HCT116 (cell line): ENCODE results near the gene TENM4. TPM values are rescaled to one million over a fixed set of nuclear protein-coding genes. Genes with fewer than 3 reads are reported as not detected.

Source experiments
- ATAC-seq: fragments of 200-7000 bp; cut with Tn5 transposase; 2 replicates; pipeline ENCODE4 v1.9.1; 2020; ENCODE audit warnings: mild to moderate bottlenecking, moderate library complexity
- BruUV-seq: library from RNA; stranded (reverse); fragments of 400-500 nt; replicated peaks from 2 replicates; lab custom pipeline; 2021; lab: Mats Ljungman, UMichigan
- CTCF ChIA-PET: fragments of 300-600 bp; sonication (Branson Sonifier 250); formaldehyde crosslinking; loops from one replicate; lab custom pipeline; 2021; ENCODE audit warnings: antibody characterized with exemption; lab: Charles Lee
- POLR2A ChIA-PET: fragments of 300-600, 350-600 bp; sonication (Branson Sonifier 250); formaldehyde crosslinking; loops from one replicate; lab custom pipeline; 2021; ENCODE audit warnings: antibody characterized with exemption; lab: Charles Lee
- RAD21 ChIA-PET, 2 experiments: fragments of 300-600 bp; sonication (Branson Sonifier 250); formaldehyde crosslinking; loops; one replicate each; lab custom pipeline; 2023; ENCODE audit warnings: low total read pairs in 2 of 2; ENCODE audit not compliant: uncharacterized antibody in 2 of 2, unreplicated experiment in 2 of 2, low non-redundant PET in 1 of 2; lab: Charles Lee
- DNase-seq: peaks from one replicate; pipeline ENCODE4 v3.0.0-alpha.2; 2010; ENCODE audit warnings: low read depth, low spot score
- H2AFZ ChIP-seq: fragments of 200-600 bp; shearing (Covaris generic), sonication (generic); 2 replicates; pipeline ENCODE4 v1.6.1; 2017; ENCODE audit warnings: low read depth, mixed run types, mixed read lengths, antibody characterized with exemption, low read length; ENCODE audit not compliant: poor library complexity, severe bottlenecking
- H3K27ac ChIP-seq: 2 replicates; pipeline ENCODE4 v1.5.1; 2012; ENCODE audit warnings: low read depth, low read length
- H3K27me3 ChIP-seq: fragments of 200-600 bp; sonication (generic); 2 replicates; pipeline ENCODE4 v1.6.1; 2016; ENCODE audit warnings: mixed run types, low read length, mixed read lengths; ENCODE audit not compliant: insufficient read depth
- H3K36me3 ChIP-seq, 2 experiments: fragments of 200-500 bp in 1 of 2; fragments of 200-600 bp in 1 of 2; sonication (Bioruptor generic) in 1 of 2; sonication (generic) in 1 of 2; 2 replicates each; pipeline versions ENCODE4 v1.5.1 to v1.6.1; 2014 to 2016; ENCODE audit warnings: low read length in 2 of 2, inconsistent platforms in 1 of 2, mixed read lengths in 1 of 2, mixed run types in 1 of 2; ENCODE audit not compliant: insufficient read depth in 2 of 2, control insufficient read depth in 1 of 2
- H3K4me1 ChIP-seq, 2 experiments: fragments of 200-600 bp in 1 of 2; sonication (generic) in 1 of 2; 2 replicates each; pipeline versions ENCODE4 v1.5.1 to v1.6.1; 2012 to 2017; ENCODE audit warnings: low read length in 2 of 2, inconsistent platforms in 1 of 2, mild to moderate bottlenecking in 1 of 2, mixed read lengths in 1 of 2, mixed run types in 1 of 2, moderate library complexity in 1 of 2; ENCODE audit not compliant: insufficient read depth in 2 of 2, control insufficient read depth in 1 of 2
- H3K4me2 ChIP-seq: fragments of 200-600 bp; sonication (generic); 2 replicates; pipeline ENCODE4 v1.6.1; 2017; ENCODE audit warnings: mixed run types, low read length, mixed read lengths
- H3K4me3 ChIP-seq, 2 experiments: fragments of 200-600 bp in 1 of 2; sonication (generic) in 1 of 2; replicated peaks in 1 of 2; 2 replicates each; pipeline ENCODE4 v1.5.1; 2011 to 2016; ENCODE audit warnings: low read length in 2 of 2, control low read depth in 1 of 2, low read depth in 1 of 2, mild to moderate bottlenecking in 1 of 2, mixed read lengths in 1 of 2, mixed run types in 1 of 2
- H3K79me2 ChIP-seq: fragments of 200-600 bp; sonication (generic); 2 replicates; pipeline ENCODE4 v1.6.1; 2017; ENCODE audit warnings: mild to moderate bottlenecking, mixed run types, low read length, moderate library complexity, mixed read lengths; ENCODE audit not compliant: insufficient read depth
- H3K9ac ChIP-seq: fragments of 200-600 bp; sonication (generic); 2 replicates; pipeline ENCODE4 v1.6.1; 2016; ENCODE audit warnings: low read length, mixed read lengths
- H3K9me2 ChIP-seq: fragments of 200-600 bp; sonication (generic), shearing (Covaris generic); 2 replicates; pipeline ENCODE4 v1.6.1; 2017; ENCODE audit warnings: mixed run types, mild to moderate bottlenecking, moderate library complexity; ENCODE audit not compliant: insufficient read depth
- H3K9me3 ChIP-seq, 2 experiments: fragments of 200-500 bp in 1 of 2; fragments of 200-600 bp in 1 of 2; sonication (Bioruptor generic) in 1 of 2; sonication (generic) in 1 of 2; 2 replicates each; pipeline ENCODE4 v1.6.1; 2014 to 2017; ENCODE audit warnings: low read length in 2 of 2, mixed read lengths in 2 of 2, inconsistent platforms in 1 of 2, low read depth in 1 of 2, mild to moderate bottlenecking in 1 of 2, mixed run types in 1 of 2, moderate library complexity in 1 of 2; ENCODE audit not compliant: control insufficient read depth in 1 of 2, insufficient read depth in 1 of 2
- H4K20me1 ChIP-seq: fragments of 200-600 bp; sonication (generic), shearing (Covaris generic); 2 replicates; pipeline ENCODE4 v1.6.1; 2017; ENCODE audit warnings: mixed run types, mild to moderate bottlenecking, moderate library complexity; ENCODE audit not compliant: insufficient read depth
- ATF3 ChIP-seq: IDR thresholded peaks from 2 replicates; pipeline ENCODE4 v1.6.1; 2012
- CBX3 ChIP-seq: IDR thresholded peaks from 2 replicates; pipeline ENCODE4 v1.6.1; 2012; ENCODE audit warnings: low read depth
- CEBPB ChIP-seq: IDR thresholded peaks from 2 replicates; pipeline ENCODE4 v1.6.1; 2012; ENCODE audit warnings: low read depth
- CTCF ChIP-seq, 3 experiments: fragments of 200-600 bp in 1 of 3; sonication (generic) in 1 of 3; IDR thresholded peaks in 2 of 3; conservative IDR thresholded peaks in 1 of 3; 2 replicates each; pipeline ENCODE4 v1.5.1; 2012 to 2017; ENCODE audit warnings: low read depth in 2 of 3, low read length in 2 of 3, antibody characterized with exemption in 1 of 3, borderline replicate concordance in 1 of 3, control low read depth in 1 of 3, mild to moderate bottlenecking in 1 of 3, mixed read lengths in 1 of 3, mixed run types in 1 of 3, moderate library complexity in 1 of 3; ENCODE audit not compliant: insufficient read depth in 1 of 3
- ELF1 ChIP-seq: IDR thresholded peaks from 2 replicates; pipeline ENCODE4 v1.6.1; 2012; ENCODE audit warnings: low read depth, borderline replicate concordance
- EZH2 ChIP-seq: fragments of 200-600 bp; sonication (generic); IDR thresholded peaks from 2 replicates; pipeline ENCODE4 v1.6.1; 2017; ENCODE audit warnings: antibody characterized with exemption, mixed run types
- EZH2phosphoT487 ChIP-seq: fragments of 200-600 bp; IDR thresholded peaks from 2 replicates; pipeline ENCODE4 v1.6.1; 2018; ENCODE audit warnings: antibody characterized with exemption, borderline replicate concordance
- FOSL1 ChIP-seq: IDR thresholded peaks from 2 replicates; pipeline ENCODE4 v1.6.1; 2012; ENCODE audit warnings: low read depth
- JUND ChIP-seq: IDR thresholded peaks from 2 replicates; pipeline ENCODE4 v1.6.1; 2012
- POLR2A ChIP-seq: IDR thresholded peaks from 2 replicates; pipeline ENCODE4 v1.7.0; 2011; ENCODE audit warnings: borderline replicate concordance; ENCODE audit not compliant: insufficient read depth, insufficient read length; ENCODE audit errors: extremely low read depth
- POLR2AphosphoS5 ChIP-seq: IDR thresholded peaks from 2 replicates; pipeline ENCODE4 v1.6.1; 2011; ENCODE audit warnings: mild to moderate bottlenecking, low read depth, low read length, moderate library complexity
- RAD21 ChIP-seq: IDR thresholded peaks from 2 replicates; pipeline ENCODE4 v1.6.1; 2012; ENCODE audit warnings: low read depth, mild to moderate bottlenecking
- SIN3A ChIP-seq: IDR thresholded peaks from 2 replicates; pipeline ENCODE4 v1.6.1; 2012; ENCODE audit warnings: low read depth
- SP1 ChIP-seq: IDR thresholded peaks from 2 replicates; pipeline ENCODE4 v1.6.1; 2012; ENCODE audit warnings: low read depth
- YY1 ChIP-seq: IDR thresholded peaks from 2 replicates; pipeline ENCODE4 v1.6.1; 2011; ENCODE audit warnings: low read length, low read depth, moderate library complexity, mild to moderate bottlenecking; ENCODE audit not compliant: insufficient replicate concordance; ENCODE audit errors: extremely low read depth
- intact Hi-C: fragments of 100-400 bp; cut with micrococcal nuclease; formaldehyde crosslinking; loops from 2 replicates; pipeline ENCODE4 v1.10.0; 2022
- total RNA-seq: library from RNA; stranded (reverse); gene quantifications from one replicate; pipeline ENCODE4 v1.2.1, GENCODE V29; 2021; ENCODE audit not compliant: unreplicated experiment
- TF ChIP-seq, protein P1 (sequence below): IDR thresholded peaks from 2 replicates; pipeline ENCODE4 v1.6.1; 2011; ENCODE audit warnings: mild to moderate bottlenecking, low read length, moderate library complexity; ENCODE audit not compliant: insufficient replicate concordance; ENCODE audit errors: extremely low read depth
- TF ChIP-seq, protein P2 (sequence below): IDR thresholded peaks from 2 replicates; pipeline ENCODE4 v1.6.1; 2012

TENM4 gene
- total RNA-seq, 1 experiment from 2014 or later = 0.05 TPM

DNA sequence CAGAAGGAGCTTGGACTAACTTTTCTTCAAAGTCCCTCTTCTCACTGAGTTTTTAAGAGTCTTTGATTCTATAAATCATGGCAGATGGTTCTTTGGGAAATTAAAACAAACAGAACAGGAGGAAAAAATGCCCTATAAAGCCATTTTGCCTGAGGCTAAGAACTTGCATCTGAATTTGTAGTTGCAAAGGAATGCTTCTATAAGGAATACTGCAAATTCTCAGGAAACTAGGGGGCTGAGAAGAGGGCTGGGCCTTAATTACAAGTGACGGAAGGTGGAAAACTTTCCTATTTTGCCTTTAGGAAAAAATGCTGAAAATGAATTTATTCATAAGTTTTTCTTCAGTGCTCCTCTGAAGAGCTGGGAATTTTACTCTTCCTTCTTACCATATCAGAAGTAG is 776.2 kb downstream of the TENM4 start (continued):
- TF ChIP-seq, protein P1, sequence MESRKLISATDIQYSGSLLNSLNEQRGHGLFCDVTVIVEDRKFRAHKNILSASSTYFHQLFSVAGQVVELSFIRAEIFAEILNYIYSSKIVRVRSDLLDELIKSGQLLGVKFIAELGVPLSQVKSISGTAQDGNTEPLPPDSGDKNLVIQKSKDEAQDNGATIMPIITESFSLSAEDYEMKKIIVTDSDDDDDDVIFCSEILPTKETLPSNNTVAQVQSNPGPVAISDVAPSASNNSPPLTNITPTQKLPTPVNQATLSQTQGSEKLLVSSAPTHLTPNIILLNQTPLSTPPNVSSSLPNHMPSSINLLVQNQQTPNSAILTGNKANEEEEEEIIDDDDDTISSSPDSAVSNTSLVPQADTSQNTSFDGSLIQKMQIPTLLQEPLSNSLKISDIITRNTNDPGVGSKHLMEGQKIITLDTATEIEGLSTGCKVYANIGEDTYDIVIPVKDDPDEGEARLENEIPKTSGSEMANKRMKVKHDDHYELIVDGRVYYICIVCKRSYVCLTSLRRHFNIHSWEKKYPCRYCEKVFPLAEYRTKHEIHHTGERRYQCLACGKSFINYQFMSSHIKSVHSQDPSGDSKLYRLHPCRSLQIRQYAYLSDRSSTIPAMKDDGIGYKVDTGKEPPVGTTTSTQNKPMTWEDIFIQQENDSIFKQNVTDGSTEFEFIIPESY = no peak
- no peak for TF ChIP-seq EZH2

- Histone ChIP-seq H3K9me3 (no peaks in the 10 kb centered on the region), H2AFZ (no peak overlapping the region), H3K36me3 (no peaks in the 10 kb centered on the region), H3K4me3 (no peak overlapping the region), H3K9me2 (no peaks in the 10 kb centered on the region), H3K79me2 (no peaks in the 10 kb centered on the region), H3K4me2 (no peak overlapping the region), H3K27me3 (peaks cover 4% of the 10 kb centered on the region; the same call in 1 of the 2 replicates), H3K27ac (no peak overlapping the region), H3K4me1 (no peaks in the 10 kb centered on the region), H4K20me1 (no peaks in the 10 kb centered on the region), H3K9ac (no peak overlapping the region)
- no TSS peak for BruUV-seq
- ATAC-seq (no peak), DNase-seq (no peak)
- intact Hi-C loops = no loop called here
- ChIA-PET POLR2A (no interaction called here), RAD21 (no interaction called here), CTCF (interaction anchor here (1.7 kb wide), 1 partner anchor 18 kb away, joined by 6 read pairs; no protein-coding TSS in a partner anchor)
- TF ChIP-seq FOSL1 = no peak
- no peak for TF ChIP-seq EZH2phosphoT487
- TF ChIP-seq SP1 = no peak
- TF ChIP-seq POLR2A = no peak
- TF ChIP-seq ELF1 = no peak
- TF ChIP-seq SIN3A = no peak
- TF ChIP-seq, protein P2, sequence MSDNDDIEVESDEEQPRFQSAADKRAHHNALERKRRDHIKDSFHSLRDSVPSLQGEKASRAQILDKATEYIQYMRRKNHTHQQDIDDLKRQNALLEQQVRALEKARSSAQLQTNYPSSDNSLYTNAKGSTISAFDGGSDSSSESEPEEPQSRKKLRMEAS = no peak
- no peak for TF ChIP-seq EZH2
- TF ChIP-seq, protein P1 = no peak
- TF ChIP-seq CTCF (IDR thresholded peaks at IDR 0.05 in 2 of 3, conservative IDR thresholded peaks at IDR 0.05 in 1 of 3; ENCODE audit: borderline replicate concordance in 1 of 3, insufficient read depth in 1 of 3, low read depth in 2 of 3, low read length in 2 of 3) = no peak
- TF ChIP-seq CBX3 = no peak
- no peak for TF ChIP-seq POLR2AphosphoS5
- TF ChIP-seq ATF3 = no peak
- TF ChIP-seq RAD21 = no peak
- TF ChIP-seq YY1 = no peak
- TF ChIP-seq CEBPB = no peak
- no peak for TF ChIP-seq JUND
Observed at GRCh38 chr11:78662811-78663210, 778.0 kb downstream of the TENM4 start.
